ENCODE data around the gene NLRP5.

Gene NLRP5

GRCh38 chr19:56089344-56089743 lies 102.8 kb downstream of the NLRP5 start:
- TF ChIP-seq CTCF (IDR thresholded peaks at IDR 0.05) = no peak

GRCh38 chr19:56091066-56091490 lies 104.5 kb downstream of the NLRP5 start:
- TF ChIP-seq CTCF (IDR thresholded peaks at IDR 0.05) = no peak

- no peak for TF ChIP-seq CTCF (IDR thresholded peaks at IDR 0.05)
These were observed 105.4 kb downstream of the NLRP5 start for GRCh38 chr19:56091751-56092546.

- TF ChIP-seq CTCF (IDR thresholded peaks at IDR 0.05) = no peak
These were observed 106.4 kb downstream of the NLRP5 start for GRCh38 chr19:56092685-56093631.

- TF ChIP-seq CTCF (IDR thresholded peaks at IDR 0.05) = no peak
These were observed 107.9 kb downstream of the NLRP5 start for GRCh38 chr19:56094449-56094848.

- TF ChIP-seq CTCF (IDR thresholded peaks at IDR 0.05) = no peak
These were observed 110.1 kb downstream of the NLRP5 start for GRCh38 chr19:56096665-56097064.

GRCh38 chr19:56097306-56097705 lies 110.7 kb downstream of the NLRP5 start:
- TF ChIP-seq CTCF (IDR thresholded peaks at IDR 0.05) = no peak
